Panc1 (cell line): ENCODE results near the gene MPPED1.

Experiments
- CTCF ChIP-seq: fragments of 450-650 bp; IDR thresholded peaks from 2 replicates; pipeline ENCODE4 v1.5.1; 2017; ENCODE audit warnings: mild to moderate bottlenecking
- POLR2AphosphoS5 ChIP-seq: IDR thresholded peaks from 2 replicates; pipeline ENCODE4 v1.6.1; 2012; ENCODE audit warnings: mild to moderate bottlenecking, low read depth, low read length, moderate library complexity
- SIN3A ChIP-seq: IDR thresholded peaks from 2 replicates; pipeline ENCODE4 v1.6.1; 2012; ENCODE audit warnings: low read depth, mild to moderate bottlenecking, low read length, moderate library complexity, borderline replicate concordance; ENCODE audit not compliant: insufficient read depth
- TCF7L2 ChIP-seq: IDR thresholded peaks from 2 replicates; pipeline ENCODE4 v1.6.1; 2011; ENCODE audit warnings: mild to moderate bottlenecking, low read depth, low read length, inconsistent platforms

DNA sequence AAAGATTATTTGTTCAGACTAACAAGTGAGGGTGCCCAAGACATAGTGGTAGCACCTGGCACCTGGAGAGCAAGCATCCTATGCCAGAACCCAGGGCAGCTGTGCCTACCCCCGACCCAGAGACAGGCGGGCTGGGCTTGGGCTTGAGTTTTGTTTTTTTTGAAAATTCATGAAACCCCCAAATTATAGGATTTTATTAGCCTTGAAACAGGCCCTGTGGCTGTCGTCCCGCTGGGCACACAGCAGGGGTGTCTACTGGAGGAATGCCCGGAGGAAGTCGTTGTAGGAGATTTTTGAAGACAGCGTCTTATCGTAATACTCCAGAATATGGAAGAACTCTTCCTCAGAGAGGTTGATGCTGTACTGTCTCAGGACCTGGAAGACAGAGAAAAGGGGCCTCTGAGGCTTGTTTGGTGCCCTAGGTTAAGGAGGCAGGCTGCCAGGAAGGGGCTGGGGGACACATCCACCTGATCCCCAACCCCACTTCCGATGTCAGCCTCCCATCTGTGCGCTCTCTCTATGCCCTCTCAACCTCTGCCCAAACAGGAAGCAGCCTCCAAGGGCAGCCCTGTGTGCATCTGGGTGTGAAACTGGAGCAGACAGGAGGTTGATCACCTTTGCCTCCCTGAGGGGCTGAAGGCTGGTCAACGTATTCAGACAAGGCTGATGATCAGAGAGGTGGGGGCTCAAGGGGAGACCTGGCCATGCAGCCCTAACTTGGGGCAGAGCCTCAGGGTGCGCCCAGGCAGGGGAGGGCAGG is 117.0 kb downstream of the MPPED1 start:
- TF ChIP-seq POLR2AphosphoS5 (no peak), CTCF (no peak), TCF7L2 (no peak), SIN3A (no peak)
